OCI-M2 (cell line): ENCODE measurements around the gene EXOC2.
"Not testable (repeated sequence)": the region's sequence is repeated elsewhere in the genome, so short reads cannot be mapped to it uniquely, and the experiment has no call there.

ENCODE experiments used
- DNase-seq: peaks from one replicate; lab custom pipeline; 2025; ENCODE audit not compliant: unreplicated experiment; lab: John Stamatoyannopoulos, UW

Gene EXOC2

GRCh38 chr6:709471-710056, 16.6 kb upstream of the EXOC2 start:
- no peak for DNase-seq

DNA sequence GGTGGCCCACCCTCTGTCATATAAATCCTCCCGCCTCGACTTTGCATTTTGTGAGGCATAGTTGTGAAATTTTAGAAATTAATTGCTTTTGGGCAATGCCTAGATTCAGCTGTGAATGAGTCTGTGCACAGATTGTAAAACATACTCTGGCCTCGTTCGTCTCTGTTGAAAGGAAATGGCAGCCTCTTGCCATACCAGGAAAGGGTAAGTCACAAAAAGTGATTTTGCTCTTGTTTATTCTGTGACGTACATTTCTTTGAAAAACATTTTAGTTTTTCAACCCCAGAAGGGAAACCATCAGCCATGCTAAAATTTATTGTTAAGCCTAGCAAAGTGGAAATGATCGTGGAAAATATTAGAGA, 15.3 kb upstream of the EXOC2 start:
- no peak for DNase-seq

DNA sequence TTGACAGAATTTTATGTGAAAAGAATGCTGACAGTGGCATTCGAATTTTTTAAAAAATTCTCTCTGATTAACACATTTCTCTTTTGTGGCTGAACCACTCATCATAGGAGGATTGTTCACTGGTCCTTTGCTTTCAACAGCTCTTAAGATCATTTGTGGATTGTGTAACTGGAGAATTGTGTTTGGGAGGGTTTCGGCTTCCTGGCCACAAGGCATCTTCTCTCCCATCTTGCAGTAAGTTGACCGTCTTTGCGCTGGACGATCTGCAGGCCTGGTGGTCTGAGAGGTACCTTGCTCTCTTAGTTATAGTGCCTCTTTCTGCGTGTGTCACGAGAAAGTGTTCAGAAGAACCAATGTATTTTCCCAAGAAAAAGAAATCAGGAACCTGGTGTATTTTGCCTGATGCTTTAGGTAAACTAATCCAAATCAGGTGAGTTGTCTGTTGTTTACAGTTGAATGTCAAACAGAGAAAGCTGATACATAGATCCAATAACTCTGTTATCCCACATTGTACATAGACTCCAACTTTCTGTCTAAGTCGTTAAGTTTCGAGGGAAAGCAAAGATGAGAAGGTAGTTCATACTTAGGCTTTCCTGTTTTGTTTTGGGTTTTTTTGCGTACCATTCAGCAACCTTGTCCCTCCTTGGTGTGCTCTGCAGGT, 14.8 kb upstream of the EXOC2 start:
- no peak for DNase-seq

DNA sequence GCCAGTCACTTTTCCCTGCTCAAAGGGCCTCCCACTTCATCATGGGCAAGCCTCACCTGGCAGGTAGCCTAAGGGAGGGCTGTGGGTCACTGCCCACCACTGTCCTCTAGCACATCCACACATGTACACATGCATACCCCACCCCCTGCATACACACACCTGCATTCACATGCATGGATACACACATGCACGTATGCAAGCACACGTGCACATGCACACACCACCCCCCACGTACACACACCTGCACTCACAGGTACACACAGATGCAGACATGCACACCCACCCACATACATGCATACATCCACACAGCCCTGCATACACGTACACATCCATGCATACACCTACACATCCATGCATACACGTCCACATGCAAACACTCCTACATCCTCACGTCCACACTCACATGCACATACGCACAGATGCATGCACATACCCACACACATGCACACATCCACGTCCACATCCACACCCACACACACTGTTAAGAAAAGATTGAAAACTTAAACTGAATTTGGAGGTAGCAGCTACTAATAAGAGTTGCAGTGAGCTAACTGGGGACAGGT, 14.0 kb upstream of the EXOC2 start:
- DNase-seq, result no peak

DNA sequence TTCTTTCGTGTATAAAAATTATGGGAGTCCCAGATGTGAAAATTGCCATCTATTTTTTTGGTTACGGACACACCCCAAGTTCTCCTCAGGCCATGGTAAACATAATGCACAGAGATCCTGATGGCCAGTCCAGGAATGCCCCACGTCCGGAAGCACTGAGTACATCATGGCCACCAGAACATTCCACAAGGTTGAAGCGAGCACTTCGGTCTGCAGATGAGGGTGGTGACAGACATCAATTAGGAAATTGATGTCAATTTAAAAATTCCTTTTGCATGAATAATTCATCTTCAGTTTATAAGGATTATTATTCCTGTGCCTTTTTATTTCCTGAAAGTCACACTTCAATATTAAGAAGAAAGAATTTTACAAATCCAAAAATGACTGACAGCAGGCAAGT, 13.2 kb upstream of the EXOC2 start:
- no peak for DNase-seq

DNA sequence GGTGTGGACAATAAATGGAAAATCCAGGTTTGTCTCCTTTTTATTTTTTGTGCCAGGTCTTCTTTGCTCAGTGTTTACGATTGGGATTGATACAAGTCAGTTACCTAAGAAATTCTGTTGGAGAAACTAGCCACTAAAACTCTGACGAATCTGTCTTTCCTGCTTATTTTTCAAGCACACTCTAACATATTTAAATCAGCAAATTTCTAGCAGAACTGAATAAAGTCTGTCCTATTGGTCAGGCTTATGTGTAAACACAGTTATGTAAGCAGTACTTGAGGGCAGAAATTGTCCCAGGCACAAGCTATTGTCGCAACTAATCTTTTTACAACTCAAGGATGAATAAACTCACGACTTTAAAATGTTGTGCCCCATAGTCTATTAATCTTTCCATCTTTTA, 12.1 kb upstream of the EXOC2 start:
- DNase-seq, result no peak

GRCh38 chr6:704046-704445, 11.1 kb upstream of the EXOC2 start:
- no peak for DNase-seq

DNA sequence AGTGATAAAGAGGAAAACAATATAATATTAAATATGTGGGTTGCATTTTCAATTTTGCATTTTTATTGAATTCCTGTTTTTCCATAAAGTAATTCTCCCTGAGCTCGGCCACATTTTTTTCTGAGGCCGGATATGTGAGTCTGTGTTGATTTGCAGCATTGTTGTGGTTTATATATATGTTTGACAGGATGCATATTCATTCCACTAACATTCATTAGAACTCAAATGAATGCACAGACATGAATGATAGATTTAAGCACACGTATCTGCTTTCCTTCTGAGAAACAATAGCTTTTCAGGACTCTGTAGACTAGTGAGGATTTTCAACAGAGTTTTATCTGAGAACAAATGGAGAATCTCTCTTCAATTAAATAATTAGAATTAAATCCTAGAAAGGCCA, 10.6 kb upstream of the EXOC2 start:
- no peak for DNase-seq

GRCh38 chr6:701700-702479, 9.0 kb upstream of the EXOC2 start:
- DNase-seq, result no peak

DNA sequence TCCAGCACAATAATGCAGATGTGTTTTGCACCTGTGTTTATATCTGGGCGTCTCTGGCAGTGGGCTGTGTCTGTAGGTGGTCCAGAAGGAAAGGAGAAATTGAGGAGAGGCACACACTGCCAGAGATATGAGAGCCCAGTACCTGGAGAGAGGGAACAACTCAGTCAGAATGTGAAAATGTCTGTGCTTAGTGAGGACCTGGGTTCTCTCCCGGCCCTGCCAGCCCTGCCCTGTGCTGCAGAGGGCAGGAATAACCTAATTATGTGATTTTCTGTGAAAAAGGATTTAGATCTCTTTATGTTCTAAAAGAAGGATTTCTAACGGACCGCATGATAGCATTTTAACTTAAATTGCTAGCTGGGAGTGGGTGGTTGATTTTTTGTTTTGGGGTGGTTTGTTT, 8.3 kb upstream of the EXOC2 start:
- no peak for DNase-seq

DNA sequence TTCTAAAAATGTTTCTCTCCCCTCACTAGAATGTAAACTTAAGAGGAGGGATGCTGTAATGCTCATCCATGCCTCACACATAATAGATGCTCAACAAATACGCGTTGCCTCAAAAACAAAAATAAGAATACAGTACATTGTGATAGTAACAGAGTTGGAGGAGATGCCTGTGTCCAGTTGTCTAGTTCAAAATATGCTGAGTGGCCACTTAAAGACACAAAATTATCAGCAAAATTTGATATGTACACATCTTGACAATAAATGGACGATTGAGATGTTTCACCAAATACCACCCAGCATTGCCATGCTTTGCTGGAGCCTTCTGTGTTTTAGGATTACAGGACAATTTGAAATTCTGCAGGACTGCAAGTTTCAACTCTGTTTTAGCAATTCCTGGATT, 7.6 kb upstream of the EXOC2 start:
- DNase-seq, result no peak

DNA sequence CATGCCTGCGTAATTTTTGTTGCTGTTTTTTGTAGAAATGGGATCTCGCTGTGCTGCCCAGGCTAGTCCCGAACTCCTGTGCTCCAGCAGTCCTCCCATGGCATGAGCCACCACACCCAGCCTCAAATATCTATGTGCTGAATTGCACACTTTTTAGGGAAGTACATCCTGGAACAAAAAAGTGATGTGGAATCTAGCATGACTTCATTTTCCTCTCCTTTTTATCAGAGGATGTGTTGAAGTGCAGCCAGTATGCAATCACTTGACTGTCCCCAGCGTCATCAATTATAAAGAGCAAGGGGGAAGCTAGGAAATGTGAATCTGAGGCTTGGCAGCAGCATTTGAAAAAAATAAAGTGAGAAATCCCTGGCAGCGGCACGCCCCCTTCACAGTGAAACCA, 6.4 kb upstream of the EXOC2 start:
- no peak for DNase-seq

GRCh38 chr6:694431-695126, 1.6 kb upstream of the EXOC2 start:
- not testable (repeated sequence) for DNase-seq

- DNase-seq, result no peak
These were observed 727 bp upstream of the EXOC2 start for GRCh38 chr6:693723-694009.

GRCh38 chr6:692356-692851, 535 bp downstream of the EXOC2 start:
- no peak for DNase-seq

GRCh38 chr6:689223-689622, 3.7 kb downstream of the EXOC2 start:
- no peak for DNase-seq

DNA sequence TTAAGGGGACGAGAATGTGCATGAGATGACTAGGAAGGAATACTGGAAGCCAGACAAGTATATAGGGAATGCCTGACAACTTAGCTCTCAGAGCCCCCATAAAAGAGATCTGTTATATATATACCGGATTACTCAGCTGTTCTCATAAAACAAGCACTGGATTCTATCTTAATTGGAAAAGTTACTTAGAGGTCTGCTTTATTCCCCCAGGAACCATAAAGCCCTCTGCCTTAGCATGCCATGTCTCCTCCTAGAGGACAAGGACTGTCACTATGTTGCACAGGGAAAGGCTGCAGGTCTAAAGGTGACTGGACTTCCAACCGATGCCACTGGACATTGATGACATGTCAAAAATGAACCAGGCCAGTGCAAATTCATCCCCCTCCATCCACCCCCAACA, 6.4 kb downstream of the EXOC2 start:
- DNase-seq, result no peak

DNA sequence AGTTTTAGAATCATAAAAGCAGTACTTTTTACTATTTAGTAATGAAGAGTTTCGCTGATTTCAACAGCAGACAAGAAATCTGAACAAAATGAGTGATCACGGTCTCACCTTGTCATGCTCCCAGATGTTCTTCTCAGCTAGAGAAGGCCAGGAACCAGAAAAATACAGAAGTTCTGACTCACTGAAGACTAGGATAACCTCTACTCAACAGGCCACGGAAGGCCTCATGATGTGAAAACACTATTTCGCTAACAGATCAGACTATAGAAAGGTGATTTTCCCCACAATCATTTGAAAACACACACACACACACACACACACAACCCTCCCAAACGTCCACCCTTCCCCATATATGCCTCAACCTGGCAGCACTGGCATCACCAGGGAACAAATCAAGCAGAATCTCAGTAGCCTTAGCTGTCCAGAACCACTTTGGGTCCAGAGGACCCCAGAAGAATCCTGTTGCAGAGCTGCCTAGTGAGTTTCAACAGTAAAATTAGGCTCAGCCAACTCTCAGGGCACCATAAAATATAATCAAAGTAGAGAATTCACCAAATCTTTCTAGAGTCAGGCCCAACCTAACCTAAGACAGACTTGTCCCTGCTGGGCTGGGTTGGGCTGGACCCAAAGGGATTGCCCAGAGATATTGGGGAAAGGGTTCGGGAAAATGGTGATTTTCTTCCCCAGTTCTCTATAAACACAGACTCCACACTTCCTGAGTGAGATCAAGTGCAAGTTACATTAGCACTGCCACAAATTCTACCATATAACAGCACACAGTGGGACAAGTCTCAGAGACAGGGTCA, 7.9 kb downstream of the EXOC2 start:
- DNase-seq, result no peak

DNA sequence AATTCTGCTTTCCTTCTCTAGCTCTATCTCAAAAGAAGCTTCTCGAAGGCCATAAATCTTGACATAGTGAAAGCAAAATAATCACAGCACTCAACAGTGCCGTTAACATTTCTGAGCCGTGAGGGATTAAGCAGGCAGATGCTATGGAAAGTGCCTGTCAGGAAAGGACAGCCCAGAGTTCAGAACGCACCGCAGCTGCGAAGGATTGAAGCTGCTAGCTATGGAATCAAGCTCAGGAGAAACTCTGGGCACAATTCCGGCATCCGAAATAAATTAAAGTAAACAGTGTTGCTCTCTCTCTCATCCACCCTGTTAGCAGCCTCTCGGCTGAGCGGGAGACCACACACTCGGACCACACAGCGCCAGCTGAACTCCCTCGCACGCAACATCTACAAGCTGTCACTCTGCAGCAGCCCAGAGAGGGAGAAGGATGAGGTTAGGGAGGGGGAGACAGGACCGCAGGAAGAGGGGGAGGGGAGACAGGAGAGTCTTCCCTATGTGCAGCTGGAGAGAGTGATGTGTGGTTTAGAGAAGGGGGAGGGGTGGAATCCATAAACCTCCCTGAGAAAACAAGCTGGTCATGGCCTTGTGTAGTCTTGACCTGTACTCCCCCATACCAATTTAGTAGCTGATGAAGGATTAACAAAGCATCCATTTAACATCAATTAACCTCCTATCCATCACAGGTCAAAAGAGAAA, 9.0 kb downstream of the EXOC2 start:
- no peak for DNase-seq

DNA sequence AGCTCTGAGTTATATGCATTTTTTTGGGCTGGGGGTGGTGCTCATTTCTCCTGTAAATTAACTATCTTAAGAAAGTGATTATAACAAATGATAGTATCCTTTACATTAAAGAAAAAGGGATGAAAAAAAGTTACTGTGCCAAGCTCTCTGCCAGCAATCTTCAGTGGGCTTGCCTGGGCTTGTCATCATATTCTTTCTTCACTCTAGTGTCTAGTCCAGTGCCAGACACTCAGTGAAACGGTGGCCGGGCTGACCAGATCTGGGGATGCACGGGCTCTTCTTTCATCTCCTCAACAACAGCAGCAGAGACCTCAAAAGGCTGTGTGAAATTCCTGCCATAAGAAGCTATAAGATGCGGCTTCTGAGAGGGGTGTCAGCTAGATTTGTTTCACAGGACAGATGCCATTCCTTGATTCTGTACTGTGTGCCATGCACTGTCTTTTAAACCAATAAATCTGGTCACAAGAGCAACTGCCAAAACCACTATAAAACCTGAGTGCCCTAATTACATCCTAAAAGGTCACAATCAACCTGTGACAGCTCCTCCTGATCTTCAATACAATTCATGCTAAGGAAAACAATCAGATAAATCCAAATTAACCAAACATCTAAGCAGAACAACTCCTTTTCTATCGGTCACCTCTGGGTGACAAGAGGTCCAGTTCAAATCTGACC, 12.1 kb downstream of the EXOC2 start:
- no peak for DNase-seq
